GM23338 (cell line): Measurements from ENCODE around the gene SLC12A5. TPM values are rescaled to one million over a fixed set of nuclear protein-coding genes. Genes with fewer than 3 reads are reported as not detected.
A peak's percentile ranks its signal among the peaks of the same experiment; 100 is the strongest.

Source experiments
- ATAC-seq: fragments of 200-7000 bp; cut with Tn5 transposase; 3 replicates; pipeline ENCODE4 v1.9.1; 2020
- DNase-seq: peaks from one replicate; pipeline ENCODE4 v3.0.0-alpha.2; 2015; ENCODE audit warnings: low spot score
- H2AFZ ChIP-seq: fragments of 200-600 bp; sonication (generic); 2 replicates; pipeline ENCODE4 v1.8.0; 2016; ENCODE audit warnings: antibody characterized with exemption, mild to moderate bottlenecking, moderate library complexity
- H3F3A ChIP-seq: fragments of 200-600 bp; sonication (generic); replicated peaks from 2 replicates; pipeline ENCODE4 v1.8.0; 2017; ENCODE audit warnings: antibody characterized with exemption, mixed run types, low read depth
- H3K27ac ChIP-seq: fragments of 200-600 bp; sonication (generic); 2 replicates; pipeline ENCODE4 v1.6.1; 2016; ENCODE audit warnings: low read depth
- H3K27me3 ChIP-seq: fragments of 200-600 bp; sonication (generic); 2 replicates; pipeline ENCODE4 v1.8.0; 2016; ENCODE audit warnings: mild to moderate bottlenecking, mixed run types, moderate library complexity; ENCODE audit not compliant: insufficient read depth
- H3K36me3 ChIP-seq: fragments of 200-600 bp; sonication (generic); 2 replicates; pipeline ENCODE4 v1.8.0; 2016; ENCODE audit warnings: mild to moderate bottlenecking; ENCODE audit not compliant: insufficient read depth
- H3K4me1 ChIP-seq: fragments of 200-600 bp; sonication (generic); 2 replicates; pipeline ENCODE4 v1.8.0; 2016; ENCODE audit warnings: mild to moderate bottlenecking, moderate library complexity; ENCODE audit not compliant: insufficient read depth
- H3K4me2 ChIP-seq: fragments of 200-600 bp; sonication (generic); 2 replicates; pipeline ENCODE4 v1.7.1; 2017; ENCODE audit warnings: mixed run types
- H3K4me3 ChIP-seq: fragments of 200-600 bp; sonication (generic); 2 replicates; pipeline ENCODE4 v1.6.1; 2016; ENCODE audit warnings: mixed run types
- H3K79me2 ChIP-seq: fragments of 200-600 bp; sonication (generic); replicated peaks from 2 replicates; pipeline ENCODE4 v1.8.0; 2017; ENCODE audit warnings: mild to moderate bottlenecking; ENCODE audit not compliant: insufficient read depth
- H3K9me2 ChIP-seq: fragments of 200-600 bp; sonication (generic); 2 replicates; pipeline ENCODE4 v1.8.0; 2017; ENCODE audit not compliant: insufficient read depth
- H4K20me1 ChIP-seq: fragments of 200-600 bp; sonication (generic); replicated peaks from 2 replicates; pipeline ENCODE4 v1.8.0; 2017; ENCODE audit warnings: mild to moderate bottlenecking; ENCODE audit not compliant: insufficient read depth
- H3K27ac Mint-ChIP-seq: 2 replicates; pipeline ENCODE4 v1.8.0; 2020; ENCODE audit warnings: inconsistent platforms, mild to moderate bottlenecking, moderate library complexity, mixed read lengths
- H3K27me3 Mint-ChIP-seq: 3 replicates; pipeline ENCODE4 v1.8.0; 2022; ENCODE audit warnings: low read depth, mild to moderate bottlenecking, moderate library complexity, mixed read lengths, inconsistent platforms; ENCODE audit not compliant: insufficient read depth, poor library complexity
- H3K36me3 Mint-ChIP-seq: 3 replicates; pipeline ENCODE4 v1.8.0; 2021; ENCODE audit warnings: low read depth, mild to moderate bottlenecking, inconsistent platforms, moderate library complexity, mixed read lengths
- H3K4me1 Mint-ChIP-seq: 3 replicates; pipeline ENCODE4 v1.8.0; 2020; ENCODE audit warnings: mild to moderate bottlenecking, inconsistent platforms, mixed read lengths
- H3K4me3 Mint-ChIP-seq: 3 replicates; pipeline ENCODE4 v1.8.0; 2021; ENCODE audit warnings: moderate library complexity, mild to moderate bottlenecking, inconsistent platforms, mixed read lengths
- H3K9me3 Mint-ChIP-seq: 3 replicates; pipeline ENCODE4 v1.8.0; 2020; ENCODE audit warnings: moderate library complexity, mild to moderate bottlenecking, inconsistent platforms, mixed read lengths
- CREB1 ChIP-seq: fragments of 250-450 bp; sonication (Bioruptor Pico); IDR thresholded peaks from 2 replicates; pipeline ENCODE4 v1.5.0; 2020; ENCODE audit warnings: low read depth, mild to moderate bottlenecking, moderate library complexity
- CTCF ChIP-seq, 2 experiments: fragments of 200-600 bp in 1 of 2; sonication (generic) in 1 of 2; conservative IDR thresholded peaks; 2 replicates each; pipeline versions ENCODE4 v1.5.1 to v1.6.1; 2016 to 2017; ENCODE audit warnings: antibody characterized with exemption in 2 of 2, low read depth in 2 of 2, mild to moderate bottlenecking in 2 of 2, moderate library complexity in 1 of 2
- ETS1 ChIP-seq: IDR thresholded peaks from 2 replicates; pipeline ENCODE4 v1.6.1; 2016; ENCODE audit warnings: antibody characterized with exemption
- EZH2 ChIP-seq: fragments of 200-600 bp; sonication (generic); IDR thresholded peaks from one replicate; pipeline ENCODE4 v1.8.0; 2017; ENCODE audit warnings: antibody characterized with exemption, mild to moderate bottlenecking, low read depth; ENCODE audit not compliant: unreplicated experiment
- EZH2phosphoT487 ChIP-seq: fragments of 200-600 bp; sonication (generic); IDR thresholded peaks from one replicate; pipeline ENCODE4 v1.8.1; 2018; ENCODE audit warnings: antibody characterized with exemption; ENCODE audit not compliant: unreplicated experiment
- NANOG ChIP-seq: IDR thresholded peaks from 2 replicates; pipeline ENCODE4 v1.6.1; 2016; ENCODE audit warnings: antibody characterized with exemption, borderline replicate concordance
- POLR2AphosphoS5 ChIP-seq: IDR thresholded peaks from 2 replicates; pipeline ENCODE4 v1.6.1; 2016; ENCODE audit warnings: antibody characterized with exemption, low read depth
- ZNF114 ChIP-seq: fragments of 250-450 bp; sonication (Bioruptor Pico); IDR thresholded peaks from 2 replicates; pipeline ENCODE4 v1.5.0; 2020; ENCODE audit warnings: mild to moderate bottlenecking, moderate library complexity
- ZNF462 ChIP-seq: fragments of 250-450 bp; sonication (Bioruptor Pico); IDR thresholded peaks from 2 replicates; pipeline ENCODE4 v1.5.0; 2020; ENCODE audit warnings: mild to moderate bottlenecking, moderate library complexity
- polyA plus RNA-seq: library from polyadenylated mRNA; unstranded; fragments of >200 nt; fragmentation: Nextera tagmentation; extraction: Ambion mirVana; gene quantifications from 2 replicates; pipeline ENCODE4 v1.2.1, GENCODE V29; 2016
- total RNA-seq: library from RNA; depleted of rRNA; stranded (reverse); fragments of >200 nt; shearing (Covaris generic); gene quantifications from 2 replicates; pipeline ENCODE4 v1.2.3, GENCODE V29; 2014

The SLC12A5 gene
- total and polyA plus RNA-seq, 2 experiments from 2014 or later, result 3.5 to 8.4 TPM

DNA sequence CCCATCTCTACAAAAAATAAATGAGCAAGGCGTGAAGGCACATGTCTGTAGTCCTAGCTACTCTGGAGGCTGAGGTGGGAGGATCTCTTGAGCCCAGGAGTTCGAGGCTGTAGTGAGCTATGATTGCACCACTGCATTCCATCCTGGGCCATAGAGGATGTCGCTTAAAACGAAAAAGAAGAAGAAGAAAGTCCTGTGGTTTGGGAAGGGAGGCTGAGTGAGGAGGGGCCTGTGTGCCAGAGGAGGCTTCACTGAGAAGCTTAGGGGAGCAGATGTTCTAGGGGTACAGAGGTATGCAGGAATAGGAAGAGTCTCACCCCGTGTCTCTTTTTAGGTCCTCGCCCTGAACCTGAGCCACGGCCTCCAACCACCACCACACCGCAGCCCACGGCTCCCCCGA lies 16.1 kb upstream of the SLC12A5 start:
- Mint-ChIP-seq H3K27me3 (peaks cover 24% of the 10 kb centered on the region), H3K27ac (no peak overlapping the region), H3K4me1 (peaks cover 36% of the 10 kb centered on the region), H3K9me3 (peaks cover 16% of the 10 kb centered on the region), H3K4me3 (peak overlapping the region; percentile 70; the same call in 2 of the 3 replicates), H3K36me3 (peaks cover 7% of the 10 kb centered on the region; the same call in 1 of the 3 replicates)
- Histone ChIP-seq H3K4me1 (peaks cover 18% of the 10 kb centered on the region), H3K79me2 (no peaks in the 10 kb centered on the region), H3K4me3 (no peak overlapping the region; the same call in 1 of the 2 replicates), H3K9me2 (no peaks in the 10 kb centered on the region), H3K27me3 (peaks cover 16% of the 10 kb centered on the region), H3K4me2 (peak overlapping the region; percentile 85; the same call in 1 of the 2 replicates), H4K20me1 (no peaks in the 10 kb centered on the region), H3K36me3 (no peaks in the 10 kb centered on the region), H3F3A (peaks cover 12% of the 10 kb centered on the region), H2AFZ (no peak overlapping the region), H3K27ac (no peak overlapping the region)
- TF ChIP-seq EZH2phosphoT487 (no peak), POLR2AphosphoS5 (no peak), ZNF114 (CRISPR knock-in tag) (no peak), CTCF (conservative IDR thresholded peaks at IDR 0.05; ENCODE audit: low read depth in 2 of 2) (no peak), NANOG (no peak)
- DNase-seq (no peak), ATAC-seq (no peak)

DNA sequence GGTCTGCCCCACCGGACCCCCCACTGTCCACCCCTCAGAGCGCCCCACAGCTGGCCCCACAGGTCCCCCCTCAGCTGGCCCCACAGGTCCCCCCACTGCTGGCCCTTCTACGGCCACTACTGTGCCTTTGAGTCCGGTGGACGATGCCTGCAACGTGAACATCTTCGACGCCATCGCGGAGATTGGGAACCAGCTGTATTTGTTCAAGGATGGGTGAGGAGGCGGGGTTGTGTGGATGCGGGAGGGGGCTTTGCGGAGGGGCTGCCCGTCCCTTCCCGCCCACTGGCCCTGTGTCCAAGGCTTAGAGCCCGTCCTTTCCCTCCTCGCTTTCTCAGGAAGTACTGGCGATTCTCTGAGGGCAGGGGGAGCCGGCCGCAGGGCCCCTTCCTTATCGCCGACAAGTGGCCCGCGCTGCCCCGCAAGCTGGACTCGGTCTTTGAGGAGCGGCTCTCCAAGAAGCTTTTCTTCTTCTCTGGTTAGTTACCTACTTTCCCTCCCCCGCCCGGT lies 15.6 kb upstream of the SLC12A5 start:
- Mint-ChIP-seq H3K4me1 (peaks cover 31% of the 10 kb centered on the region), H3K36me3 (peaks cover 7% of the 10 kb centered on the region; the same call in 1 of the 3 replicates), H3K27me3 (peaks cover 24% of the 10 kb centered on the region), H3K9me3 (peaks cover 16% of the 10 kb centered on the region), H3K27ac (no peak overlapping the region), H3K4me3 (peak overlapping the region; percentile 70)
- peaks cover 16% of the 10 kb centered on the region for H3K27me3 ChIP-seq
- DNase-seq, result no peak
- no peaks in the 10 kb centered on the region for H3K9me2 ChIP-seq
- no peaks in the 10 kb centered on the region for H4K20me1 ChIP-seq
- peaks cover 14% of the 10 kb centered on the region for H3K4me1 ChIP-seq
- H3K36me3 ChIP-seq, result no peaks in the 10 kb centered on the region
- no peak overlapping the region for H3K27ac ChIP-seq
- peaks cover 9% of the 10 kb centered on the region for H3F3A ChIP-seq
- no peaks in the 10 kb centered on the region for H3K79me2 ChIP-seq
- H3K4me2 ChIP-seq, result peak overlapping the region; percentile 85
- H3K4me3 ChIP-seq, result peak overlapping the region; percentile 70
- H2AFZ ChIP-seq, result peak overlapping the region; percentile 94
- peak; percentile 1; the same call in 2 of the 3 replicates for ATAC-seq
- TF ChIP-seq CTCF (conservative IDR thresholded peaks at IDR 0.05; ENCODE audit: low read depth in 2 of 2) (no peak), EZH2 (no peak), EZH2phosphoT487 (no peak), CREB1 (no peak), NANOG (no peak), ZNF462 (no peak), ETS1 (no peak)
